Liver (tissue), 9 donors: ENCODE data around the gene ZNF423. TPM values are rescaled to one million over a fixed set of nuclear protein-coding genes. Genes with fewer than 3 reads are reported as not detected.

Source experiments
- DNase-seq: peaks from one replicate; pipeline ENCODE4 v3.0.0-alpha.2; 2017; ENCODE audit warnings: low spot score
- H3K27ac ChIP-seq, 2 donors: one replicate each; pipeline ENCODE4 v1.7.0; 2013; ENCODE audit warnings: inconsistent platforms in 2 of 2, low read length in 2 of 2, control low read depth in 1 of 2, low read depth in 1 of 2, mild to moderate bottlenecking in 1 of 2
- H3K27me3 ChIP-seq, 4 donors: one replicate each; pipeline versions ENCODE4 v1.6.1 to v1.7.0; 2013; ENCODE audit warnings: low read length in 3 of 4, inconsistent platforms in 1 of 4, mild to moderate bottlenecking in 1 of 4, moderate library complexity in 1 of 4; ENCODE audit not compliant: control insufficient read depth in 4 of 4, insufficient read depth in 4 of 4
- H3K36me3 ChIP-seq, 4 donors: one replicate each; pipeline versions ENCODE4 v1.6.1 to v1.7.0; 2013; ENCODE audit warnings: low read length in 3 of 4, mild to moderate bottlenecking in 3 of 4, low read depth in 1 of 4, moderate library complexity in 1 of 4; ENCODE audit not compliant: control insufficient read depth in 4 of 4, insufficient read depth in 3 of 4
- H3K4me1 ChIP-seq, 4 donors: one replicate each; pipeline versions ENCODE4 v1.6.1 to v1.7.0; 2013; ENCODE audit warnings: low read length in 3 of 4, mild to moderate bottlenecking in 3 of 4, moderate library complexity in 1 of 4; ENCODE audit not compliant: control insufficient read depth in 4 of 4, insufficient read depth in 4 of 4
- H3K4me3 ChIP-seq, 3 donors: one replicate each; pipeline versions ENCODE4 v1.6.1 to v1.7.0; 2013; ENCODE audit warnings: low read length in 3 of 3, control low read depth in 1 of 3, low read depth in 1 of 3, mild to moderate bottlenecking in 1 of 3
- H3K9ac ChIP-seq, 2 donors: one replicate each; pipeline ENCODE4 v1.7.0; 2013; ENCODE audit warnings: low read length in 2 of 2, mild to moderate bottlenecking in 2 of 2, moderate library complexity in 2 of 2, control low read depth in 1 of 2, low read depth in 1 of 2
- H3K9me3 ChIP-seq, 4 donors: one replicate each; pipeline versions ENCODE4 v1.6.1 to v1.7.0; 2013; ENCODE audit warnings: low read length in 3 of 4; ENCODE audit not compliant: control insufficient read depth in 4 of 4
- FOXA1 ChIP-seq: IDR thresholded peaks from 2 replicates; pipeline ENCODE4 v1.6.1; 2016; ENCODE audit warnings: antibody characterized with exemption
- FOXA2 ChIP-seq: IDR thresholded peaks from 2 replicates; pipeline ENCODE4 v1.6.1; 2016; ENCODE audit warnings: antibody characterized with exemption
- HNF4A ChIP-seq, 2 donors: conservative IDR thresholded peaks; 2 replicates each; pipeline ENCODE4 v1.6.1; 2016; ENCODE audit warnings: antibody characterized with exemption in 2 of 2, mild to moderate bottlenecking in 2 of 2
- NR2F2 ChIP-seq: IDR thresholded peaks from 2 replicates; pipeline ENCODE4 v1.6.1; 2016; ENCODE audit warnings: antibody characterized with exemption
- RXRA ChIP-seq, 2 donors: IDR thresholded peaks; 2 replicates each; pipeline ENCODE4 v1.6.1; 2017 to 2018; ENCODE audit warnings: antibody characterized with exemption in 2 of 2, mild to moderate bottlenecking in 1 of 2
- WGBS: extraction: QIAGEN DNeasy Blood & Tissue Kit; methylation state at CpG from one replicate; pipeline ENCODE4 v1.1.7; 2013; 5-methylcytosine and 5-hydroxymethylcytosine counted together
- polyA plus RNA-seq, 2 donors: library from polyadenylated mRNA; stranded (reverse) in 1 of 2; unstranded in 1 of 2; fragments of 200-250 nt in 1 of 2; fragments of >200 nt in 1 of 2; fragmentation: Nextera tagmentation in 1 of 2; extraction: Ambion mirVana in 1 of 2; gene quantifications; one replicate each; pipeline versions ENCODE4 v1.2.1 to v1.2.3, GENCODE V29; 2013 to 2015
- total RNA-seq, 2 donors: library from RNA; depleted of rRNA; stranded (reverse); fragments of >200 nt; gene quantifications; one replicate each; pipeline ENCODE4 v1.2.3, GENCODE V29; 2014
- TF ChIP-seq, protein P1 (sequence below): fragments of 150-350 bp; IDR thresholded peaks from 2 replicates; pipeline ENCODE4 v1.5.1; 2017; ENCODE audit warnings: improper control_type of control experiment, low read depth, low read length; ENCODE audit not compliant: missing input control
- TF ChIP-seq, protein P2 (sequence below): IDR thresholded peaks from 2 replicates; pipeline ENCODE4 v1.6.1; 2016; ENCODE audit warnings: antibody characterized with exemption
- TF ChIP-seq, protein P3 (sequence below): IDR thresholded peaks from 2 replicates; pipeline ENCODE4 v1.6.1; 2016; ENCODE audit warnings: antibody characterized with exemption
- donor health status: healthy.
- donor health status: healthy.
- donor health status: healthy.
- donor health status: healthy.
- donor health status: healthy.

The ZNF423 gene
- total and polyA plus RNA-seq, 4 donors, result 0.24 to 1.6 (median 0.39) TPM

DNA sequence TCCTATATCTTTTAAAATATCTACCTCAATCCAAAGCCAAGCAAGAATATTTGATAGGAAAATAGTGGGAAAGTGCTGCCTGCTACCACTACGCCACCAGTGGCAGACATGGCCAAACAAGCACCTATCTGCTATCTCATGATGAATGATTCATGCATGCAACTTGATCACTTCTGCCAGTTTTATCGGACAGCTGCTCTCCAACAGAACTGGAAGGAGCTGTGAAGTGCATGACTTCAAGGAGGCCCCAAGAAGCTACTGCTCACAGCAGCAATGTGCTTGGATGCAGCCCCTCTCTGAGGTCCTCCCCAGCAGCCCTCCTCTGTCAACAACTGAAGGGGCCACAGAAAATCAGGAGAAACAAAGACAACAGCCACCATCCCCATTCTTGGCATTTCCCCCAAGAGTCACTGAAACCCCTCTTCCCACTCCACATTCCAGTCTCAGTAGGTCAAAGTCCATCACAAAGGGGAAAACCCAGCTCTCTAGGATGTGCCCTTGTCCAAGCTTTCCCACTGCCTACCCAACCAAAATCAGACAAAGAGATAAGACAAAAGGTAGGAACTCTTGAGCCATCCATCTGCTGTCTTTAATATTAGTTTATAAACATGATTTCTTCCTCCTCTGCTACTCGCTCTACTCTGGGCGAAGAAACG, 267.1 kb downstream of the ZNF423 start:
- no peak overlapping the region for H3K9ac ChIP-seq
- no peaks in the 10 kb centered on the region for H3K36me3 ChIP-seq
- 89% methylated on average over 5 of the region's 5 CpGs for WGBS
- peak in 1 of 2 donors; percentile 22 for TF ChIP-seq HNF4A (conservative IDR thresholded peaks at IDR 0.05)
- TF ChIP-seq, protein P1, sequence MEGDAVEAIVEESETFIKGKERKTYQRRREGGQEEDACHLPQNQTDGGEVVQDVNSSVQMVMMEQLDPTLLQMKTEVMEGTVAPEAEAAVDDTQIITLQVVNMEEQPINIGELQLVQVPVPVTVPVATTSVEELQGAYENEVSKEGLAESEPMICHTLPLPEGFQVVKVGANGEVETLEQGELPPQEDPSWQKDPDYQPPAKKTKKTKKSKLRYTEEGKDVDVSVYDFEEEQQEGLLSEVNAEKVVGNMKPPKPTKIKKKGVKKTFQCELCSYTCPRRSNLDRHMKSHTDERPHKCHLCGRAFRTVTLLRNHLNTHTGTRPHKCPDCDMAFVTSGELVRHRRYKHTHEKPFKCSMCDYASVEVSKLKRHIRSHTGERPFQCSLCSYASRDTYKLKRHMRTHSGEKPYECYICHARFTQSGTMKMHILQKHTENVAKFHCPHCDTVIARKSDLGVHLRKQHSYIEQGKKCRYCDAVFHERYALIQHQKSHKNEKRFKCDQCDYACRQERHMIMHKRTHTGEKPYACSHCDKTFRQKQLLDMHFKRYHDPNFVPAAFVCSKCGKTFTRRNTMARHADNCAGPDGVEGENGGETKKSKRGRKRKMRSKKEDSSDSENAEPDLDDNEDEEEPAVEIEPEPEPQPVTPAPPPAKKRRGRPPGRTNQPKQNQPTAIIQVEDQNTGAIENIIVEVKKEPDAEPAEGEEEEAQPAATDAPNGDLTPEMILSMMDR, result no peak
- no peak for DNase-seq
- no peaks in the 10 kb centered on the region for H3K9me3 ChIP-seq
- no peaks in the 10 kb centered on the region for H3K4me1 ChIP-seq
- no peak overlapping the region for H3K27ac ChIP-seq
- H3K27me3 ChIP-seq, result no peaks in the 10 kb centered on the region
- no peak overlapping the region for H3K4me3 ChIP-seq

DNA sequence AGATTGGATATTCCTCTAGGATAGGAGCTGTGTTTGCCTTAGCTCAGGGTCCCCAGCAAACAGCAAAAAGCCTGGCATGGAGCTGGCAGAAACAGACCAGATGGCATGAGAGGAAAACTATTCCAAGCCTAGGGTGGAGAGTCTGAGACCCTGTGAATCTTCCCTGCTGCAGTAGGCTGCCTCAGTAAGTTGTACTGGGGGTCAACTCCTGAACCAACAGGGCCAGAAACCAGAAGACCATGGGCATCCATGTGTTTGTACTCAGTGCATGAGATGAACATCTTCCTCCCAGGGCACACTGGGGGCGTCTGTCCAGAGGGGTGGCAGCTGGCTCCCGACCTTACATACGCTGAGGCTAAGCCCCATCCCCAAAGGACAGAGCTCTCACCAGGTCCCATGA, 267.9 kb downstream of the ZNF423 start:
- 91% methylated on average over 3 of the region's 3 CpGs for WGBS

DNA sequence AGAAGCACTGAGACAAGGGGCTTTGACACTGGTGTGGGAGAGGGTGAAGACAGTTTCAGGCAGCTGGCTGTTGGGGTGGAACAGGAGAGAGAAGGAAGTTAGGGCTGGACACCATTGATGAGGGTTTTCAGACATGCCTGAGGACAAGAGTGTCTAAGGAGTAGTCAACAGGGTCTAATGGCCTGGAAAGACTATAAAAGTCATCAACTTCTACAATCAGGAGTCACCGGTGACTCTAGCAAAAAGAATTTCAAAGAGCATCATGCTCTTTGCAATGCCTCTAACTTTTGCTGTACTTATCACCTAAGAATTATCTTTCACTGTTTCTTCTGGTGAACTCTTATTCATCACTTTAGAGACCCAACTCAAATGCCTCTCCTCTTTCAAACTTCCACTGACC, 268.4 kb downstream of the ZNF423 start:
- WGBS, result 96% methylated on average over 1 of the region's 1 CpG
- Histone ChIP-seq H3K4me1 (no peaks in the 10 kb centered on the region), H3K27me3 (no peaks in the 10 kb centered on the region), H3K27ac (no peak overlapping the region), H3K4me3 (no peak overlapping the region), H3K9me3 (no peaks in the 10 kb centered on the region), H3K9ac (no peak overlapping the region), H3K36me3 (no peaks in the 10 kb centered on the region)
- DNase-seq, result no peak
- no peak for TF ChIP-seq HNF4A (conservative IDR thresholded peaks at IDR 0.05)
- TF ChIP-seq FOXA1, result no peak
- TF ChIP-seq, protein P2, sequence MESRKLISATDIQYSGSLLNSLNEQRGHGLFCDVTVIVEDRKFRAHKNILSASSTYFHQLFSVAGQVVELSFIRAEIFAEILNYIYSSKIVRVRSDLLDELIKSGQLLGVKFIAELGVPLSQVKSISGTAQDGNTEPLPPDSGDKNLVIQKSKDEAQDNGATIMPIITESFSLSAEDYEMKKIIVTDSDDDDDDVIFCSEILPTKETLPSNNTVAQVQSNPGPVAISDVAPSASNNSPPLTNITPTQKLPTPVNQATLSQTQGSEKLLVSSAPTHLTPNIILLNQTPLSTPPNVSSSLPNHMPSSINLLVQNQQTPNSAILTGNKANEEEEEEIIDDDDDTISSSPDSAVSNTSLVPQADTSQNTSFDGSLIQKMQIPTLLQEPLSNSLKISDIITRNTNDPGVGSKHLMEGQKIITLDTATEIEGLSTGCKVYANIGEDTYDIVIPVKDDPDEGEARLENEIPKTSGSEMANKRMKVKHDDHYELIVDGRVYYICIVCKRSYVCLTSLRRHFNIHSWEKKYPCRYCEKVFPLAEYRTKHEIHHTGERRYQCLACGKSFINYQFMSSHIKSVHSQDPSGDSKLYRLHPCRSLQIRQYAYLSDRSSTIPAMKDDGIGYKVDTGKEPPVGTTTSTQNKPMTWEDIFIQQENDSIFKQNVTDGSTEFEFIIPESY, result no peak
- TF ChIP-seq NR2F2, result no peak
- no peak for TF ChIP-seq RXRA (IDR thresholded peaks at IDR 0.05)

More for the DNA sequence above, 267.9 kb downstream of the ZNF423 start:
- Histone ChIP-seq H3K4me1 (no peaks in the 10 kb centered on the region), H3K27ac (no peak overlapping the region), H3K9ac (no peak overlapping the region), H3K4me3 (no peak overlapping the region), H3K36me3 (no peaks in the 10 kb centered on the region), H3K9me3 (no peaks in the 10 kb centered on the region), H3K27me3 (no peaks in the 10 kb centered on the region)
- TF ChIP-seq, protein P3, sequence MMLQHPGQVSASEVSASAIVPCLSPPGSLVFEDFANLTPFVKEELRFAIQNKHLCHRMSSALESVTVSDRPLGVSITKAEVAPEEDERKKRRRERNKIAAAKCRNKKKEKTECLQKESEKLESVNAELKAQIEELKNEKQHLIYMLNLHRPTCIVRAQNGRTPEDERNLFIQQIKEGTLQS, result no peak
- TF ChIP-seq FOXA2, result no peak
- TF ChIP-seq NR2F2, result no peak
- no peak for DNase-seq
